GM12801 (cell line): Measurements from ENCODE around the gene HSF5.

ENCODE experiments used
- TF ChIP-seq, protein P1 (sequence below): IDR thresholded peaks from one replicate; pipeline ENCODE4 v1.5.1; 2011; ENCODE audit warnings: control low read depth; ENCODE audit not compliant: insufficient read length; ENCODE audit errors: extremely low read depth

HSF5 gene

DNA sequence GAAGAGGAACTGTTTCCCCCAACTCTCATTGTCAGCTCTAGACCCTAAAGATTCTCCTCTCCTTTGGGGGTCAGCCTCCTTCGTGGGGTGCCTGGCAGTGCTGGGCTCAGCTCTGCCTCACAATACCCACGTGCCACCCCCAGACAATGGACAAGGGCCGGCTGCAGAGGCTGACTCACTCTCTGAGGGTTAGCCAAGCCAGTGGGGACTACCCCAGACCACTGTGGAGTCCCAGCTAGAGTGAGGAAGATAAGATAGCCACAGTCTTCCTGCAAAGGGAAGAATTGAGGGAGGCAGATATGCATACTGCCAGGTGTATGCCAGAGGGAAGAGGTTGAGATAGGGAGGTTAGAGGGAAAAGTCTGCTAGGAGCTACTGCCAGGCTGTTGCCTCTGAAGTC lies 39.7 kb upstream of the HSF5 start:
- TF ChIP-seq, protein P1, sequence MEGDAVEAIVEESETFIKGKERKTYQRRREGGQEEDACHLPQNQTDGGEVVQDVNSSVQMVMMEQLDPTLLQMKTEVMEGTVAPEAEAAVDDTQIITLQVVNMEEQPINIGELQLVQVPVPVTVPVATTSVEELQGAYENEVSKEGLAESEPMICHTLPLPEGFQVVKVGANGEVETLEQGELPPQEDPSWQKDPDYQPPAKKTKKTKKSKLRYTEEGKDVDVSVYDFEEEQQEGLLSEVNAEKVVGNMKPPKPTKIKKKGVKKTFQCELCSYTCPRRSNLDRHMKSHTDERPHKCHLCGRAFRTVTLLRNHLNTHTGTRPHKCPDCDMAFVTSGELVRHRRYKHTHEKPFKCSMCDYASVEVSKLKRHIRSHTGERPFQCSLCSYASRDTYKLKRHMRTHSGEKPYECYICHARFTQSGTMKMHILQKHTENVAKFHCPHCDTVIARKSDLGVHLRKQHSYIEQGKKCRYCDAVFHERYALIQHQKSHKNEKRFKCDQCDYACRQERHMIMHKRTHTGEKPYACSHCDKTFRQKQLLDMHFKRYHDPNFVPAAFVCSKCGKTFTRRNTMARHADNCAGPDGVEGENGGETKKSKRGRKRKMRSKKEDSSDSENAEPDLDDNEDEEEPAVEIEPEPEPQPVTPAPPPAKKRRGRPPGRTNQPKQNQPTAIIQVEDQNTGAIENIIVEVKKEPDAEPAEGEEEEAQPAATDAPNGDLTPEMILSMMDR = no peak

DNA sequence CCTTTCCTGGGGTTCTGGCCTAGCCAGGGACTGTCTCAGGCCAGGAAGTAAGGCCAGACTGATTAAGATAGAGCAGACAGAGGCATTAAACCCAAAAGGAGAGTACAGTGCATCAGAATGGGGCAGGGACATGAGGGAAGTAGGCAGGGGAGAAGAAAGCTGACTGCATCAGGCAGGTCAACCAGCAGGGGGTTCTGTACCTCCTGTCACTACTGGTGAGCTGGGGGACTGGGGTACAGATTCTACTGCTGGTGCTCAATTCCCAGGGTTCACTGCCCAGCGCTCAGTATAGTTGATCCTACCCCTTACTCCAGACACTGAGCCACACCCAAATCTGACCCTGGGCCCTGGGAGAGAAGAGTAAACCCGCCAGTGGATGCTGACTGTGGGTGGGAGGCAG lies 39.1 kb upstream of the HSF5 start:
- TF ChIP-seq, protein P1 = no peak

DNA sequence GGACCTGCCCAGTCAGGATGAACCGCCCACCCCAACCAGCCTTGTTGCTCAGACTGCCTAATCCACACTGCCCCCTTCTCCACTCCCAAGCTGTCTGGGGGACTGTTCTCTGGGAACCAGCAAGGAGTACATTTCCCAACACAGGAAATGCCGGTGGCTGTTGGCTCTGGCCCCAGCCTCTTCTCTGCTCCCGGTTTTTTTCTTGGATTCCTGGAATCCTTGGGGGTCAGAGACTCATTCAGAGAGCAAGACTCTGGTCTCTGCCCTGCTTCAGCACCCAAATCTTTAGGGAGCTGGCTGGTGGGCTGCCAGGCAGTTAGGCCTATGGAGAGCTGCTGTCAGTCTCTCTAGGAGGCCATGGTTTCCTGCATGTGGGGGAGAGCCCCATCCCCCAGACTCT lies 37.0 kb upstream of the HSF5 start:
- TF ChIP-seq, protein P1 = no peak

DNA sequence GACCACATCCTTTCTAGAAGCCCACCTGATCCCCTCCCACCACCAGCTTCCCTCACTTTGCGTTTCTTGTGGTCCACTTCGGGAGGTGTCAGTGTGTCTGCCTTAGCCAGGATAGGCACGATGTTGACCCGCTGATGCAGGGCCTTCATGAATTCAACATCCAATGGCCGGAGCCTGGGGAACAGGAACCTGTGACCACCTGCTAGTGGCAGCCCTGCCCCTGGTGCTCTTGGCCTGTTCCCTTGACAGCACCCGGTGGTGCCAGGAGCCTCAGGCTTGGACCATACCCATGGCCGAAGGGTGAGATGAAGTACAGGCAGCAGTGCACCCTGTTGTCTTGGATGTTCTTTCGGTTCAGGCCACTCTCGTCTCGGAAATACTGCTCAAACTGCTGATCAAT lies 33.5 kb upstream of the HSF5 start:
- TF ChIP-seq, protein P1 = no peak

DNA sequence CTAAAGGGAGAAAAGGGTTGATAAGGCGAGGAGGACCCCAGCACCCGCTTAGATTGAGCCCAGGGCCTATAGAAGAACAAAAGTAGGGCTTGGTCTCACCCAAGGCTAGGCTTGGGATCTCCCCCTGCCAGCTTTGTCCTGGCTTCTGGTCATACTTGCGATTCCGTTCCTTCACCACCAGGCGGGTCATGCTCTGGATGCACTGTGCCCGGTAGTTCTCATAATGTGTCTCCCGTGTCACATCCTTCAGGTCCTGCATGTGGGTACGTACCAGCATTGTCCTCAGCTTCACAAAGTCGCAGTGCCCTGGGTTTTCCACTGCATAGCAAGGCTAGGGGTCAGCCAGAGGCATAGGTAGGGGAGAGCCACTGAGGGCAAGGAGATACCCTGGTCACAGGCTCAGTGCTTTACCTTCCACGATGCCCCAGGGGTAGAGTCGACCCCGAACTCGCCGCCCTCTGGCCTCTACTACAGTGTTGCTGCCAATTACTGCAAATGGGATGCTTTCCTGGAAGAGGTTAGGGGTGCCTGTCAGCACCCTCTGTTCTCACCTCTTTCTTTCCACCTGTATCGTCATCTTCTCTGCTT lies 32.7 kb upstream of the HSF5 start:
- TF ChIP-seq, protein P1 = no peak

DNA sequence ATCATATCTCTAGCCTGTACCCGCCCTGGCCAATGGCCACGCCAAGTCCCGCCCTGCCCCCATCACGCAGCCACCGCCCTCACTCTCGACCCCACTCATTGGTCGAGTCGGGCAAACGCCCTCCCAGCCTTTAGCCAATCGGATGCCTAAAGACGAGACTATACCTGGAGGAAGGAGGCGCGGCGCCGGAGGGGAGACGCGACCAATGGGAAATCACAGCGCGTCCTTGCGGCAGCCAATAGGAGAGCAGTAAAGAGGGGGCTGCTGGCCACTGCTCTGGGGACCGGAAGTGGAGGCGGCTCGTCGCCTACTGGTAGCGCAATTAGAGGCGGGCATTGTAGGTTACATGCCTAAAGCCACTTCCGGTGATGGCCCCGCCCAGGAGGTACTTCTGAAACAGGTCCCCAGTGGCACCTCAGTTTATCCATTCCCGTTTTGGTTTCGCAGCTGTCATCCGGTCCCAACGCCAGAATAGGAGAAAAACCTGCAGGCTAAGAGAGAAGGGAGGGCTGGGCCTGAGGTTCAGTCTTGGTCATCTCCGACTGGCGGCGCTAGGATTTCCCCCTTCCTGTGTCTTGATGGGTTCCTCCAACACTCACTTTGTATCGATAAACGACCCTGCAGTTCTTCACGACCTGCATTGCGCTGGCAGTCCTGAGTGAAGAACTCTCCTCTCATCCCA lies 29.9 kb upstream of the HSF5 start:
- TF ChIP-seq, protein P1 = no peak

DNA sequence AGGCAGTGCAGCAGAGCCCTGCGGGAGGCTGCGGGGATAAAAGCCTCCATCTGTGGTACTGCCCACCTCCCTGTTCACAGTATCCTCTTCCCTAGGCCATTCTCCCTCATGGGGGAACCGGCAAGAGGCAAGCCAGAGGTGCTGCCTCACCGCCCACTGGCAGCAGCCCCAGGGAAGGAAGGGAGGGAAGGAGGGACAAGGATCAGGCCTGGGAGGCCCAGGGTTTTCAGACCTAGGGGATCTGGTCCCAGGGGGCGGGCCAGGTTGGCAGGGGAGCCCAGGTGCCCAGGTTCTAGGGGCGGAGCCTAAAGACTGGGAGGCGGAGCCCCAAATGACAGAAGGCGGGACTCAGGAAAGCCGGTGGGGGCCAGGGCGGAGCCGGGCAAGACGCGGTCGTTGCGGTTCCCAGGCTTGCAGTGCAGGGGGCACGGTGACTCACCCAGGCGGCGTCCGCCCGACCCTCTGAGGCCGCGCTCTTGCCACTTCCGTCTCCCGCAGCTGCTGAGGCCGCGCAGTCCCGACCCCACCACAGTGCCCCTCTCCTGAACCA lies 29.2 kb upstream of the HSF5 start:
- TF ChIP-seq, protein P1 = no peak
